GM18498 (cell line): ENCODE measurements around the gene ARHGAP4.

Experiments used
- ATAC-seq: cut with Tn5 transposase; IDR thresholded peaks from one replicate; pipeline ENCODE4 v1.9.1; 2021; ENCODE audit warnings: mild to moderate bottlenecking, moderate library complexity; ENCODE audit not compliant: unreplicated experiment

ARHGAP4 gene

DNA sequence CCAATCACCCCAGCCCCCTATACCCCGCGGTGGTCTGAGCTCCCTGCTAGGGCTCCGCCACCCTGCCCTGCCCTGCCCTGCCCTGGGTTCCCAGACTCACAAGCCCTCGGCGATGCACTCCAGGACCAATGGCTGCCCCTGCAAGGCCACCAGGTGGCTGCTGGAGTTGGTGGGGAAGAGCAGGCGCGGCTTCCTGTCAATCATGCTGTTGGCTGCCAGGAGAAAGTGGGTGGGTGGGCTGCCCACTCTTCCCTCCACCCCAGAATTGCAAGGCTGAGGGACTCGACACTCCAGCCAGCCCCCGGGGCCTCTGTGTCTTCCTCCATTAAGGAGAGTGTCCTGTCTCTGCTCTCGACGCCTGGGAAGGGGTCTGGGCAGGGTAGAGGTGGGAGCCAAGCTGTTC lies 55.8 kb downstream of the ARHGAP4 start:
- no peak for ATAC-seq

GRCh38 chrX:153869473-153870287 lies 56.4 kb downstream of the ARHGAP4 start:
- ATAC-seq = no peak

- ATAC-seq = no peak
Measured at GRCh38 chrX:153868576-153869472, 57.2 kb downstream of the ARHGAP4 start.

DNA sequence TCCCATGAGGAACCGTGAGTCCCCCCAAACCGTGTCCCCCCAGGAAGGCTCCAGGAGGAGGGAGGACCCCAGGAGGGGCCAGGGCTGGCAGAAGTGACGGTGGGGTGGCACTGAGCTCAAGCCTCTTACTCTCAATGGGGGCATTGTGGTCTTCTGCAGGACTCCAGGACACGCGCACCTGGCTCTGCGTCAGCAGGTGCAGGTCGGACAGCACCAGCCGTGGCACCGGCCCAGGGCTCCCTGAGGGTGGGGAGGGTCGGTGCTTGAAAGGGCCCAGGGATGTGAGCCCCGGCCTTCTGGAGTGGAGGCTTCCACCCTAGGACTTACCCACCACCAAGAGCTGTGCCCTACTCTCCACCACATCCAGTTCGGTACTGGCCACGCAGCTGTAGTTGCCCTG lies 58.4 kb downstream of the ARHGAP4 start:
- no peak for ATAC-seq

DNA sequence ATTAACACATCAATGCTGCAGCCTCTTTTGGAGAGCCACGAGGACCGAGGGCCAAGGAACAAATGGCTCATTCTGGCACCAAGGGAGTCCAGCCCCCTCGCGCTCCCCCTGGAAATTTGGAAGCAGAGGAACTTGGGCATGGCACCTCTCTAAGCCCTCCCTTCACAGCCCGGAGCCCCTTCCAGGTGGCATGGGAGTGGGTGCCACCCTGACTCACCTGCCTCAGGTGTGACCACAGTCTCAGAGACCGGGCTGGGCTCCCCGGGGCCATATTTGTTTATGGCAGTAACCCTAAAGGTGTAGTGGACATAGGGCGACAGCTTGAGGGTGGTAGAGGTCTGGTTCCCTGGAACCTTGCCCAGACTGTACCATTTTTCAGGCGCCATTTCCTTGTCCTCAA lies 58.9 kb downstream of the ARHGAP4 start:
- no peak for ATAC-seq

- no peak for ATAC-seq
Measured at GRCh38 chrX:153866302-153867019, 59.6 kb downstream of the ARHGAP4 start.

- no peak for ATAC-seq
Measured at GRCh38 chrX:153865685-153866084, 60.4 kb downstream of the ARHGAP4 start.

GRCh38 chrX:153865321-153865580 lies 60.8 kb downstream of the ARHGAP4 start:
- no peak for ATAC-seq

DNA sequence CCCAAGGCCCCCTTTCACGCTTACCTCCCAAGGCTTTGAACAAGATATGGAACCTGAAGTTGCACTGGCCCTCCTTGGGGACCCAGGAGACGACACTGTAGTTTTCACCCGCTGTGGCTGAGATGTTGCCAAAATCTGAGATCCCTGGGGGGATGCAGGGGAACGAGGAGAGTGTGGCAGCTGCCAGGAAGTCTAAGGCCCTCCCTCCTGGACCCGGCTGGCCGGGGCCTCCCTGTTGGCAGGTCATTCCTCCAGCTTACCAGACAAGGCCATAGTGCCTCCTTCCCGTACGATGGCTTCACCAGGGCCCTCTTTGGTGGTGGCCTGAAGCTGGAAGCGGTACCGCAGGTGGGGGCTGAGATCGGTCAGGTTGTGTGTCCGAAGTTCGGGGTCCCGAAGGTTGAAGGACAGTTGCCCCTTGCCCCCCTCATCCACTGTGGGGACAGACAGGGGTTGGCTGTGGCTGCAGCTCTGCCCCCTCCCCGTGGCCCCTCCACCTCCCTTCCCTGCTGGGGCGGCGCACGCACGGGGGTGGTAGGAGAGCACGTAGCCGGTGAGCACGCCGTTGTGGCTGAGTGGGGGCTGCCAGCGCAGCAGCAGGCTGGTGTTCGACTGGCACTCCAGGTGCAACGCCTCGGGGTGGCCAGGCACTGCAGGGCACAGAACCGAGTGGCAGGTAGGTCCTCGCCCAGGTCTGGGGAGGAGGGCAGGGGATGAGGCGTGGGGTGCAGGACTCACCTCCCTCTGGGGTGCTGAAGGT lies 61.3 kb downstream of the ARHGAP4 start:
- ATAC-seq = no peak

GRCh38 chrX:153864101-153864500 lies 62.0 kb downstream of the ARHGAP4 start:
- no peak for ATAC-seq

GRCh38 chrX:153863251-153863991 lies 62.6 kb downstream of the ARHGAP4 start:
- no peak for ATAC-seq

DNA sequence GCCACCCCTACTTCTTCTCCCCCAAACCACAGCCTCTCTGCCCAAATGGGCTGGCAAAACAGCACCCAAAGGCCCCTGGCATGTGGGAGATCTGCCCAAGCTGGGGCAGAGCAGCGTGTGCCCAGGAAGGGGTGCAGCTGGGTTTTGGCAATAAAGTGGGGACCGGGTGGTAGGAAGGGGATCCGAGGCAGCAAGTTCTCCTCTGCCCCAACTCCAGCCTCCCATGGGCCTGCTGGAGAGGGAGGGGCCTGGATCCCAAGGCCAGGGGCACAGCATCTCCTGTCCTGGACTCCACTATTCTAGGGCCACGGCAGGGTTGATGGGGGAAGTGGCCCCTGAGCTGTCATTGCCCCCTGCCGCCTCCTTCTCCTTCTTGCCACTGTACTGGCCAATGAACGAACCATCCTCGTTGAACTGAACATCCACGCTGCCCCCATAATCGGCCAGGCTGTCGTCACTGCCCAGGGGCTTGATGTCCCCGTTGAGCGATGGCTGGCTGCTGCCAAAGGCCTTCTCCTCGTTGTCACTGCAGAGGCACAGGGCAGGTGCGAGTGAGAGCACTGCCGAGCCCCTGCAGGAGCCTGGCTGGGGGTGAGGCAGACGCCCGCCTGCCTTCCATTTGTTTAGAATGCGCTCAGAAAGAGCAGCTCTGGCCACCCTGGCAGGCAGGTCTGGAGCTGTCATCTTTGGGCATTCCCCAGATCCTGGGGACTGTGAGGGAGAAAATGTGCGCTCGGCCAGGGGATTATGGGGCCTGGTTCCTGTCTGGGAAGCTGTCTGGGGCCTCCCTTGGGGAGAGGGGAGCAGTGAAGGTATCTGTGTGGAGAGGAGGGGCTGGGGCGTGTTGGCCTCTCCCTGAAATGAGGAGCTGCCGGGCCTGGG lies 63.5 kb downstream of the ARHGAP4 start:
- no peak for ATAC-seq

GRCh38 chrX:153861733-153862310 lies 64.2 kb downstream of the ARHGAP4 start:
- no peak for ATAC-seq

- no peak for ATAC-seq
Measured at GRCh38 chrX:153861151-153861550, 64.9 kb downstream of the ARHGAP4 start.
